GM13977 (cell line): ENCODE data around the gene AMBRA1.
A peak's percentile ranks its signal among the peaks of the same experiment; 100 is the strongest.

ENCODE experiments used
- DNase-seq: peaks from one replicate; pipeline ENCODE4 v3.0.0; 2012; ENCODE audit warnings: low spot score
- CTCF ChIP-seq: IDR thresholded peaks from 2 replicates; pipeline ENCODE4 v1.5.1; 2012; ENCODE audit warnings: mild to moderate bottlenecking, control low read depth; ENCODE audit not compliant: insufficient read depth; ENCODE audit errors: extremely low read depth, missing control alignments
- in situ Hi-C: fragments of 300-500 bp; cut with MboI; formaldehyde crosslinking; loops from one replicate; pipeline ENCODE4 v1.12.0; 2022; ENCODE audit warnings: low sequenced_read_pairs, low pct_unique_long_range_greater_than_20kb, mixed read lengths, inconsistent platforms; ENCODE audit not compliant: unreplicated experiment

The AMBRA1 gene

GRCh38 chr11:46479601-46480000 is 114.2 kb downstream of the AMBRA1 start:
- in situ Hi-C loops = no loop called here
- no peak for TF ChIP-seq CTCF
- DNase-seq = no peak

DNA sequence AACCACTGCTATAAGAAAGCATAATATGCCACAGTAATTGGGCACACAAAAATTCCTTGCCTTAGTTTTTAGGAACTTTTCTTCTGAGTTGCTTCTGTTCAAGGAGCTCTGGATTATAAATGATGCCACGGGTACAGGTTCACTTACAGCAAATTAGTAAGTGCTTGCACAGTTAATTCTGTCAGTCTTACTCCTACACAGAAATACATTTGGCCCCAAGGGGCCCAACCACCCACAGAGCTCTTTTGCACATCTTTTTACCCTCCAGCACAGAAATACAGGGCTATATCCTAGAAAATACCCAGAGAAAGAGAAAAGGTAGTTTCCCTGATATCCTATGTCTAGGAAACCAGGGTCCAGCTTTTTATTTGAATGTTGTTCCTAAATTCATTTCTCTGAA is 115.6 kb downstream of the AMBRA1 start:
- DNase-seq = no peak
- in situ Hi-C loops = no loop called here
- no peak for TF ChIP-seq CTCF

DNA sequence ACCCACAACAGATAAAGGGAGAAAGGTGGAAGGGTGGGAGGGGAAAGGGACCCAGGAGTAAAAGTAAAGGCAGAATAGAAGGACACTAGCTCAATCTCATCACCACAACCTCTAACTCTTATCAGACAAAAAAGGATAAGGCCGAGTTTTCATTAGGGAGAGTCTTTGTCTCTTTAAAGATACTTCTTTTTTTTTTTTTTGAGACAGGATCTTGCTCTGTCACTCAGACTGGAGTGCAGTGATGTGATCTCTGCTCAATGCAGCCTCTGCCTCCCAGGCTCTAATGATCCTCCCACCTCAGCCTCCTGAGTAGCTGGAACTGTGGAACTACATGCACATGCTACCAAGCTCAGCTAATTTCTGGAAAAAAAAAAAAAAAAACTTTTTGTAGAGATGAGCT is 116.7 kb downstream of the AMBRA1 start:
- in situ Hi-C loops = no loop called here
- TF ChIP-seq CTCF = no peak
- no peak for DNase-seq

- TF ChIP-seq CTCF = no peak
- DNase-seq = peak; percentile 22
- in situ Hi-C loops = no loop called here
Observed at GRCh38 chr11:46475926-46476545, 117.8 kb downstream of the AMBRA1 start.

GRCh38 chr11:46475051-46475925 is 118.5 kb downstream of the AMBRA1 start:
- DNase-seq = no peak
- in situ Hi-C loops = no loop called here
- no peak for TF ChIP-seq CTCF

DNA sequence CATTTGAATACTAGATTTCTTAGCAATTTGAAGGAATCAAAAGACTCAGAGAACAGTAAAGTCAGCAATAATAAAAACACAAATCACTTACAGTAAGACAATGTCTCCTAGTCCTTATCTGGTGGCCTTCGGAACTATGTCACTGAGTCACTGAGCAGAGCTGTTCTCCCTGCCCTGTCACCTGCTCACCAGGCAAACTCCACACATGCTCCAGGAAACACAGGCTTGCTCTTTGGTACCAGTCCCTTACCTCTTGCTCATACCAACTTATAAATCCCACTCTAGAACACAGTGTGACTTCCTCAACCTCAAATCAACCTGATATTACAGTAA is 121.2 kb downstream of the AMBRA1 start:
- TF ChIP-seq CTCF = no peak
- no peak for DNase-seq
- in situ Hi-C loops = no loop called here
